Epithelial cell of proximal tubule (primary cell): Measurements from ENCODE around the gene SYCE1. TPM values are rescaled to one million over a fixed set of nuclear protein-coding genes. Genes with fewer than 3 reads are reported as not detected.
"Not testable (repeated sequence)": the region's sequence is repeated elsewhere in the genome, so short reads cannot be mapped to it uniquely, and the experiment has no call there.

Experiments used
- DNase-seq: peaks from one replicate; pipeline ENCODE4 v3.0.0-alpha.2; 2011; ENCODE audit warnings: low read depth
- H3K4me3 ChIP-seq: 2 replicates; pipeline ENCODE4 v1.5.1; 2011; ENCODE audit warnings: low read depth, mild to moderate bottlenecking, low read length
- total RNA-seq: library from RNA; depleted of rRNA; stranded (reverse); fragments of >200 nt; gene quantifications from 2 replicates; pipeline ENCODE4 v1.2.3, GENCODE V29; 2015
- TF ChIP-seq, protein P1 (sequence below): conservative IDR thresholded peaks from 2 replicates; pipeline ENCODE4 v1.5.1; 2012; ENCODE audit warnings: low read depth, mild to moderate bottlenecking, low read length

Gene SYCE1
- total RNA-seq, 1 donor from 2014 or later = not detected

DNA sequence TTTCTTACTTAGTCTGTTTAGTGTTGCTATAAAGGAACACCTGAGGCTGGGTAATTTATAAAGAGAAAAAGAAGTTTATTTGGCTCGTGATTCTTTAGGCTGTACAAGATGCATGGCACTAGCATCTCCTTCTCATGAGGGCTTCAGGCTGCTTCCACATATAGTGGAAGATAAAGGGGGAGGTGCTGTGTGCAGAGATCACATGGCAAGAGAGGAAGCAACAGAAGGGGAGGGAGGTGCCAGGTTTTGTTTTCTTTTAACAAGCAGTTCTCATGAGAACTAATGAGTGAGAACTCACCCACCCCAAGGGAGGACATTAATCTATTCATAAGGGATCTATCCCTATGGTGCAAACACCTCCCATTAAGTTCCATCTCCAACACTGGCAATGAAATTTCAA, 20.9 kb downstream of the SYCE1 start:
- no peak overlapping the region for H3K4me3 ChIP-seq
- TF ChIP-seq, protein P1, sequence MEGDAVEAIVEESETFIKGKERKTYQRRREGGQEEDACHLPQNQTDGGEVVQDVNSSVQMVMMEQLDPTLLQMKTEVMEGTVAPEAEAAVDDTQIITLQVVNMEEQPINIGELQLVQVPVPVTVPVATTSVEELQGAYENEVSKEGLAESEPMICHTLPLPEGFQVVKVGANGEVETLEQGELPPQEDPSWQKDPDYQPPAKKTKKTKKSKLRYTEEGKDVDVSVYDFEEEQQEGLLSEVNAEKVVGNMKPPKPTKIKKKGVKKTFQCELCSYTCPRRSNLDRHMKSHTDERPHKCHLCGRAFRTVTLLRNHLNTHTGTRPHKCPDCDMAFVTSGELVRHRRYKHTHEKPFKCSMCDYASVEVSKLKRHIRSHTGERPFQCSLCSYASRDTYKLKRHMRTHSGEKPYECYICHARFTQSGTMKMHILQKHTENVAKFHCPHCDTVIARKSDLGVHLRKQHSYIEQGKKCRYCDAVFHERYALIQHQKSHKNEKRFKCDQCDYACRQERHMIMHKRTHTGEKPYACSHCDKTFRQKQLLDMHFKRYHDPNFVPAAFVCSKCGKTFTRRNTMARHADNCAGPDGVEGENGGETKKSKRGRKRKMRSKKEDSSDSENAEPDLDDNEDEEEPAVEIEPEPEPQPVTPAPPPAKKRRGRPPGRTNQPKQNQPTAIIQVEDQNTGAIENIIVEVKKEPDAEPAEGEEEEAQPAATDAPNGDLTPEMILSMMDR = no peak
- no peak for DNase-seq

DNA sequence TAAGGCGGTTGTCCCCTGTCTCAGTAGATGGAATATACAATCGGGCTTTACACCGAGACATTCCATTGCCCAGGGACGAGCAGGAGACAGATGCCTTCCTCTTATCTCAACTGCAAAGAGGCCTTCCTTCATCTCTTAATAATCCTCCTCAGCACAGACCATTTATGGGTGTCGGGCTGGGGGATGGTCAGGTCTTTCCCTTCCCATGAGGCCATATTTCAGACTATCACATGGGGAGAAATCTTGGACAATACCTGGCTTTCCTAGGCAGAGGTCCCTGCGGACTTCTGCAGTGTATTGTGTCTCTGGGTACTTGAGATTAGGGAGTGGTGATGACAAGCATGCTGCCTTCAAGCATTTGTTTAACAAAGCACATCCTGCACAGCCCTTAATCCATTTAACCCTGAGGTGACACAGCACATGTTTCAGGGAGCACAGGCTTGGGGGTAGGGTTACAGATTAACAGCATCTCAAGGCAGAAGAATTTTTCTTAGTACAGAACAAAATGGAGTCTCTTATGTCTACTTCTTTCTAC, 23.9 kb downstream of the SYCE1 start:
- not testable (repeated sequence) for DNase-seq, H3K4me3 ChIP-seq

DNA sequence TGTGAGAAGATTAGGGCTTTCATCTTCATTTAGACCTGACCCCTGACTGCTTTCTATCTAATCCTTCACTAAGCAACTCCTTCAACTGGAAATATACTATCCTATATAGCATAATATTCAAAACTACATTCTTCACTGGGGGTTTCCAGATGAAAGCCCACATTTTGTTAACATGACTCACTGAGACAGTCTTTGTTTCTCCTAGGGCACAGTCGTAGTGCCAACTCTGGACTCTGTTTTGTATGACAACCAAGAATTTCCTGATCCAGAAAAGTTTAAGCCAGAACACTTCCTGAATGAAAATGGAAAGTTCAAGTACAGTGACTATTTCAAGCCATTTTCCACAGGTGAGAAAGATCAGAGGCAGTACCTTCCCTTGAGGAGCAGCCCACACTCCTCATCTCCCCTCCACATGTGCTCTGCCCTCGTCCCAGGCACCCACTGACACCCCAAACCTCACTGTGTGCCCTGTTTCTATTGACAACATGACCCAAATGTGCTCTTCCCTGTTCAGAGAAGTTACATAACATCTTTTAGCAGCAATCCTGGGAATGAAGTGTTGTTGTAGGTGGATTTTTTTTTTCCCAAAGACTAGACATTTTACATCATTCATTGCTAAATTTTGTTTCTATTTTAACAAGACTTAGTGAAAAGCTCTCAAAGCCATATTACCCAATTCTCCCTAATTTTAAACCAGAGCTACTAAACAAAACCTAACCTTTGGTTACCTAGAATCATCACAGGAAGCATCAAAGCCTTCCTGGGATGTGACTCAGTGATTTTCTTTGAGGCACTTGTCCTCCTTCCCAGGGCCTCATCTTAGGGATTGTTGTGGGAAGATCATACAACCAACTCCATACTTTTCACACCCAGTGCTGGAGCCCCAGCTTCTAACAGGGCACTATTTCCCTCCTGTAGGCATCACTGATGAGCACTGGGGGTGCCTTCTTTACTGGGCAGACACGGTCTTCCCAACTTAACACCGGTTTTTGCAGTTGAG, 27.5 kb downstream of the SYCE1 start:
- no peak for DNase-seq
- TF ChIP-seq, protein P1 = no peak
- H3K4me3 ChIP-seq = no peak overlapping the region

DNA sequence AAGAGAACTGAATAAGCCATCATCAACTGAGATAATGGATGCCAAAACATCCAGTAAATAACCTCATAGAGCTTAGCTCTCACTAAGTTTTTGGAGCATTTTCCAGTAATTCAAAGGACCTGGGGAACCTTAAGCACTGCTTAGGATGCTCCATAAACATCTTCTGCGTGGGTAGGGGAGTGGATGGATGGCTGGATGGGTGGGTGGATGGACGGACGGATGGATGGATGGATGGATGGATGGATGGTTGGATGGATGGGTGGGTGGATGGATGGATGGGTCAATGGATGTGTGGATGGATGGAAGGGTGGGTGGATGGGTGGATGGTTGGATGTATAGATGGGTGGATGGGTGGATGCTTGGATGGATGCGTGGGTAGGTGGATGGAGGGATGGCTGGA, 29.2 kb downstream of the SYCE1 start:
- no peak for DNase-seq
- H3K4me3 ChIP-seq = no peak overlapping the region
- TF ChIP-seq, protein P1 = no peak

DNA sequence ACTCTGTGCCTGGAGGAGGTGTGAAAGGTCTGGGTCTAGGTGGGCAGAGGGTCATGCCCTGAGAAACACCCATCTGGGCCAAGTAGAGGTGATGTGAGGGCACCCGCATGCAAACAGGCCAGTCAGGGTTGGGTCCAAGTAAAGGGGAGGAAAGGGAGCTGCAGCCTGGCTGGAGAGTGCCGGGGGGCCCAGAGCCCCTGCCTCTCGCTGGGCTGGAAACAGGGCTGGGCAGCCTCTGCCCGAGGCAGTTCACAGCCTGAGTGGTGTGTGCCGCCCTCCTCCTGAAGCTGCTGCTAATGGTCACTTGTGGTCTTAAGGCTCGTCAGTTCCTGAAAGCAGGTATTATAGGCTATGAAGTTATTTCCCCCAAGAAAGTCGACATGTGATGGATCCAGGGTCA, 31.0 kb downstream of the SYCE1 start:
- TF ChIP-seq, protein P1 = no peak
- H3K4me3 ChIP-seq = no peak overlapping the region
- DNase-seq = no peak

DNA sequence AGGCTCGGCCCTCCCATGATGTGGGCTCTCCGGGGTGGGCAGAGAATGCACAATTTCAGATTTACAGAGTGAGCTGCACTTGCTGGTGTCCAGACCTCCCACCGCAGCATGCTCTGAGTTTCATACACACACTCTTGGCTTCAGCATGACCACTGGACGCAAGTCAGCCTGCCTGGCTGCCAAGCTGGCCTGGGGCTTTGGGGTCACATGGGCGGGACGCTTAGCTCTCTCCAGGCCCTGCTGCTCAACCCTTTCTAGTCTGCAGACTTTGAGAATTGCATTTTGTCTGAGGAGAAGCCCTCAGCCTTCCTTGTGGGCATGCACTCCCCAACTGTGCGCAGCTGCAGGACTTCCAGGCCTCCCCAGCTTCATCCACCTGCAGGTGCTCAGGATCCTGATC, 32.5 kb downstream of the SYCE1 start:
- TF ChIP-seq, protein P1 = no peak
- no peak for DNase-seq
- H3K4me3 ChIP-seq = no peak overlapping the region

DNA sequence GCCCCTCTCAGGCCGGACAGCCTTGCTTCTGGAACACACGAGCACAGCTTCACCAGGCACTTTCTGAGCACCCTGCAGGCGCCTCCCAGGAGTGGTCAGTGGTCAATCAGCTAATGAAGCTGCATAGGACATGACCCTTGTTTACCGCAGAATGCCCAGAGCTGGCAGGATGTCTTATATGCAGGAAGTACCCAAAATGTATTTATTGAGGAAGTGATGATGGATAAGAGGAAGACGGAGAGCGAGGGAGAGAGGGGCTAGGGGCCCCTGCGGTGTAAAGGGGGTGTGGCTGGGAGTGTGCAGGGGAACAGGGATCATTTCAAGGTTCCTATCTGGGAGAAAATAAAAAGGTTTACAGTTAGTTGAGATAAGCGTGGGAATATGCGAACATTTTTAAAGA, 34.9 kb downstream of the SYCE1 start:
- TF ChIP-seq, protein P1 = no peak
- DNase-seq = no peak
- no peak overlapping the region for H3K4me3 ChIP-seq
